HCT116 (cell line): ENCODE data around the gene CEP72. TPM values are rescaled to one million over a fixed set of nuclear protein-coding genes. Genes with fewer than 3 reads are reported as not detected.
"Not testable (repeated sequence)": the region's sequence is repeated elsewhere in the genome, so short reads cannot be mapped to it uniquely, and the experiment has no call there.

Experiments used
- ATAC-seq: fragments of 200-7000 bp; cut with Tn5 transposase; 2 replicates; pipeline ENCODE4 v1.9.1; 2020; ENCODE audit warnings: mild to moderate bottlenecking, moderate library complexity
- BruUV-seq: library from RNA; stranded (reverse); fragments of 400-500 nt; replicated peaks from 2 replicates; lab custom pipeline; 2021; lab: Mats Ljungman, UMichigan
- CTCF ChIA-PET: fragments of 300-600 bp; sonication (Branson Sonifier 250); formaldehyde crosslinking; loops from one replicate; lab custom pipeline; 2021; ENCODE audit warnings: antibody characterized with exemption; lab: Charles Lee
- POLR2A ChIA-PET: fragments of 300-600, 350-600 bp; sonication (Branson Sonifier 250); formaldehyde crosslinking; loops from one replicate; lab custom pipeline; 2021; ENCODE audit warnings: antibody characterized with exemption; lab: Charles Lee
- RAD21 ChIA-PET, 2 experiments: fragments of 300-600 bp; sonication (Branson Sonifier 250); formaldehyde crosslinking; loops; one replicate each; lab custom pipeline; 2023; ENCODE audit warnings: low total read pairs in 2 of 2; ENCODE audit not compliant: uncharacterized antibody in 2 of 2, unreplicated experiment in 2 of 2, low non-redundant PET in 1 of 2; lab: Charles Lee
- DNase-seq: peaks from one replicate; pipeline ENCODE4 v3.0.0-alpha.2; 2010; ENCODE audit warnings: low read depth, low spot score
- H2AFZ ChIP-seq: fragments of 200-600 bp; shearing (Covaris generic), sonication (generic); 2 replicates; pipeline ENCODE4 v1.6.1; 2017; ENCODE audit warnings: low read depth, mixed run types, mixed read lengths, antibody characterized with exemption, low read length; ENCODE audit not compliant: poor library complexity, severe bottlenecking
- H3K27ac ChIP-seq: 2 replicates; pipeline ENCODE4 v1.5.1; 2012; ENCODE audit warnings: low read depth, low read length
- H3K27me3 ChIP-seq: fragments of 200-600 bp; sonication (generic); 2 replicates; pipeline ENCODE4 v1.6.1; 2016; ENCODE audit warnings: mixed run types, low read length, mixed read lengths; ENCODE audit not compliant: insufficient read depth
- H3K36me3 ChIP-seq, 2 experiments: fragments of 200-500 bp in 1 of 2; fragments of 200-600 bp in 1 of 2; sonication (Bioruptor generic) in 1 of 2; sonication (generic) in 1 of 2; 2 replicates each; pipeline versions ENCODE4 v1.5.1 to v1.6.1; 2014 to 2016; ENCODE audit warnings: low read length in 2 of 2, inconsistent platforms in 1 of 2, mixed read lengths in 1 of 2, mixed run types in 1 of 2; ENCODE audit not compliant: insufficient read depth in 2 of 2, control insufficient read depth in 1 of 2
- H3K4me1 ChIP-seq, 2 experiments: fragments of 200-600 bp in 1 of 2; sonication (generic) in 1 of 2; 2 replicates each; pipeline versions ENCODE4 v1.5.1 to v1.6.1; 2012 to 2017; ENCODE audit warnings: low read length in 2 of 2, inconsistent platforms in 1 of 2, mild to moderate bottlenecking in 1 of 2, mixed read lengths in 1 of 2, mixed run types in 1 of 2, moderate library complexity in 1 of 2; ENCODE audit not compliant: insufficient read depth in 2 of 2, control insufficient read depth in 1 of 2
- H3K4me2 ChIP-seq: fragments of 200-600 bp; sonication (generic); 2 replicates; pipeline ENCODE4 v1.6.1; 2017; ENCODE audit warnings: mixed run types, low read length, mixed read lengths
- H3K4me3 ChIP-seq, 2 experiments: fragments of 200-600 bp in 1 of 2; sonication (generic) in 1 of 2; replicated peaks in 1 of 2; 2 replicates each; pipeline ENCODE4 v1.5.1; 2011 to 2016; ENCODE audit warnings: low read length in 2 of 2, control low read depth in 1 of 2, low read depth in 1 of 2, mild to moderate bottlenecking in 1 of 2, mixed read lengths in 1 of 2, mixed run types in 1 of 2
- H3K79me2 ChIP-seq: fragments of 200-600 bp; sonication (generic); 2 replicates; pipeline ENCODE4 v1.6.1; 2017; ENCODE audit warnings: mild to moderate bottlenecking, mixed run types, low read length, moderate library complexity, mixed read lengths; ENCODE audit not compliant: insufficient read depth
- H3K9ac ChIP-seq: fragments of 200-600 bp; sonication (generic); 2 replicates; pipeline ENCODE4 v1.6.1; 2016; ENCODE audit warnings: low read length, mixed read lengths
- H3K9me2 ChIP-seq: fragments of 200-600 bp; sonication (generic), shearing (Covaris generic); 2 replicates; pipeline ENCODE4 v1.6.1; 2017; ENCODE audit warnings: mixed run types, mild to moderate bottlenecking, moderate library complexity; ENCODE audit not compliant: insufficient read depth
- H3K9me3 ChIP-seq, 2 experiments: fragments of 200-500 bp in 1 of 2; fragments of 200-600 bp in 1 of 2; sonication (Bioruptor generic) in 1 of 2; sonication (generic) in 1 of 2; 2 replicates each; pipeline ENCODE4 v1.6.1; 2014 to 2017; ENCODE audit warnings: low read length in 2 of 2, mixed read lengths in 2 of 2, inconsistent platforms in 1 of 2, low read depth in 1 of 2, mild to moderate bottlenecking in 1 of 2, mixed run types in 1 of 2, moderate library complexity in 1 of 2; ENCODE audit not compliant: control insufficient read depth in 1 of 2, insufficient read depth in 1 of 2
- H4K20me1 ChIP-seq: fragments of 200-600 bp; sonication (generic), shearing (Covaris generic); 2 replicates; pipeline ENCODE4 v1.6.1; 2017; ENCODE audit warnings: mixed run types, mild to moderate bottlenecking, moderate library complexity; ENCODE audit not compliant: insufficient read depth
- intact Hi-C: fragments of 100-400 bp; cut with micrococcal nuclease; formaldehyde crosslinking; loops from 2 replicates; pipeline ENCODE4 v1.10.0; 2022
- total RNA-seq: library from RNA; stranded (reverse); gene quantifications from one replicate; pipeline ENCODE4 v1.2.1, GENCODE V29; 2021; ENCODE audit not compliant: unreplicated experiment

The CEP72 gene
- total RNA-seq, 1 experiment from 2014 or later: 25.6 TPM

DNA sequence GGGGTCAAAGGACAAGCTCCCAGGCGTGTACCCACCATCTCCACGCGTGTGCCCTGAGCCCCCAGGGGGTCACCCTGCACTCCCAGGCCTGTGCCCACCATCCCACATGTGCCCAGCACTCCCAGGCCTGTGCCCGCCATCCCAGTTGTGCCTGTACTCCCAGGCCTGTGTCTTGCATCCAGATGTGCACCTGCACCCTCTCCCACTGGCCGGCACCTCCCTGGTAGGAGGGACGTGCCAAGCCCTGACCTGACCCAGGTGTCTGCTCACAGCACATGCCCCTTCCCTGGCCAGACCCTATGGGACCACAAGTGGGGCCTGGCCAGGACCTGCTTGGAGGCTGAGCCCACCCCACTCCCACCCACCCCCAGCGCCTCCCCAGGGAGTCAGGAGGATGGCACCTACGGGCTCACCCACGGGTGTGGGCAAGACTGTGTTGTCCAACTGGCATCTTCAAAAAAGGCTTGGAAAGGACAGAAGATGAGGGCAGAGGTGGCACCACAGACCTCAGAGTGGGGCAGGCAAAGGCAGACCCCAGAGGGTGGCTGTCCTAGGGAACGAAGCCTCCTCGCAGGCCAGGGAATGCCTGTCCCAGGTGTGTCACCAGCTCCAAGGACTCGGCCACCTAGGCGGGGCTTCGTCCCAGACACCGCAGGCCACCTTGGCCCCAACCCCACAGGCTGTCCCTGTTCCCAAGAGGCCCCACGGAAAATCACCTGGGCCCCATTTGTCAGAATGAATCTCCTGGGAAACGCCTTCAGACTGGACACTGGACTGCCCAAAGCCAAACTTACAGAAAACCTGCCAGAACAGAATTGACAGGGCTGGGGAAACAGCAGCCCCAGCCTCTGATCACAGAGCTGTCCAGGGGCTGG lies 69.4 kb downstream of the CEP72 start:
- H4K20me1 ChIP-seq, BruUV-seq, H3K36me3 ChIP-seq, H3K79me2 ChIP-seq, H3K4me3 ChIP-seq, H3K27me3 ChIP-seq, H3K9ac ChIP-seq, CTCF ChIA-PET, DNase-seq, H3K4me1 ChIP-seq, H3K9me3 ChIP-seq, H2AFZ ChIP-seq, intact Hi-C loops, H3K4me2 ChIP-seq, H3K9me2 ChIP-seq, H3K27ac ChIP-seq, ATAC-seq, RAD21 ChIA-PET, POLR2A ChIA-PET: not testable (repeated sequence)

DNA sequence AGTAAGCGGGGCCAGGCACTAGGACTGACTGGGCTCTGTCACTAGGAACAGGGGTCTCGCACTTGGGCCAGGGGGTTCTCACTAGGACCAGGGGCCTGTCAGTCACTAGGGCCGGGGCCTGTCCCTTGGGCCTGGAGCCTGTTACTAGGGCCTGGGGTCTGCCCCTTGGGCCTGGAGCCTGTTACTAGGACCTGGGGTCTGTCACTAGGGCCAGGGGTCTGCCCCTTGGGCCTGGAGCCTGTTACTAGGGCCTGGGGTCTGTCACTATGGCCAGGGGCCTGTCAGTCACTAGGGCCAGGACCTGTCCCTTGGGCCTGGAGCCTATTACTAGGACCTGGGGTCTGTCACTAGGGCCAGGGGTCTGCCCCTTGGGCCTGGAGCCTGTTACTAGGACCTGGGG lies 70.1 kb downstream of the CEP72 start:
- DNase-seq, H3K9ac ChIP-seq, BruUV-seq, H3K36me3 ChIP-seq, intact Hi-C loops, H3K4me2 ChIP-seq, H3K9me3 ChIP-seq, H3K27me3 ChIP-seq, H3K27ac ChIP-seq, CTCF ChIA-PET, ATAC-seq, H4K20me1 ChIP-seq, RAD21 ChIA-PET, H3K4me1 ChIP-seq, H2AFZ ChIP-seq, POLR2A ChIA-PET, H3K9me2 ChIP-seq, H3K79me2 ChIP-seq, H3K4me3 ChIP-seq: not testable (repeated sequence)

DNA sequence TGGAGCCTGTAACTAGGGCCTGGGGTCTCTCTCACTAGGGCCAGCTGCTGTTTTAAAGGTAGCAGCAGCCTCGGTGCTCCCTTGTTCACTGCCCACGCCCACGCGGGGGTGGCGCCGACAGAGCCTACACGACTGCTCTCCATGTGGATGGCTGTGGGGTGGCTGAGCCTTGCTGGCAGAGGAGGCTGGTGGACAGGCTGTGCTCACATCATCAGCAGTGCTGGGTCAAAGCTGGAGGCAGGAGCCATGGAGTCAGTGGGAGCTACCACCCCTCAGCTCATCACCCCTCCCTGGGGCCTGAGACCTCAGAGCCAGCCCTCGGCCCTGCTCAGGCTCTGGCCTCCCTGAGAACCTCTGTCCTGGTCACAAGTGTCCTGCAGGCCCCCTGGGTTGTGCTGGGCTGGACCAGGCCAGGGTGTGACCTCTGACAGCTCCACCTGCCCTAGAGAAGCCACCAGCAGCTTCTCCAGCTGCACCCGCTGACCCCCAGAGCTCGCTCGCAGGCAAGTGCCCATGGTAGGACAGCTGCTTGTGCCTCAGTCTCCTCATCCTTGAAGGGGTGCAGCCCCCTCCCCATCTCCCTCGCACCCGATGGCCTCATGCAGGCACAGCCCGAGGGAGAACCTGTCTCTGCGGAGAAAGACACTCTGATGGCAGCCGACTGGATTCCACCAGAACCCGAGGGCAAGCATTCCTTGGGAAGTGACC lies 70.7 kb downstream of the CEP72 start:
- H3K9ac ChIP-seq, CTCF ChIA-PET, H3K4me2 ChIP-seq, H3K9me2 ChIP-seq, H3K27ac ChIP-seq, RAD21 ChIA-PET, H3K4me1 ChIP-seq, ATAC-seq, H3K36me3 ChIP-seq, DNase-seq, H4K20me1 ChIP-seq, POLR2A ChIA-PET, H3K79me2 ChIP-seq, H3K4me3 ChIP-seq, H3K9me3 ChIP-seq, H2AFZ ChIP-seq, H3K27me3 ChIP-seq, intact Hi-C loops, BruUV-seq: not testable (repeated sequence)
